GM23248 (cell line): ENCODE results near the gene DLST. TPM values are rescaled to one million over a fixed set of nuclear protein-coding genes. Genes with fewer than 3 reads are reported as not detected.

Experiments used
- DNase-seq: peaks from one replicate; pipeline ENCODE4 v3.0.0-alpha.2; 2015
- H2AFZ ChIP-seq: fragments of 200-600 bp; sonication (generic); 2 replicates; pipeline ENCODE4 v1.6.1; 2016; ENCODE audit warnings: antibody characterized with exemption
- H3F3A ChIP-seq: fragments of 200-600 bp; sonication (generic); 2 replicates; pipeline ENCODE4 v1.6.1; 2016; ENCODE audit warnings: mild to moderate bottlenecking, antibody characterized with exemption, mixed run types; ENCODE audit not compliant: insufficient read depth
- H3K27ac ChIP-seq: fragments of 200-600 bp; sonication (generic); 2 replicates; pipeline ENCODE4 v1.5.1; 2016; ENCODE audit warnings: mild to moderate bottlenecking
- H3K27me3 ChIP-seq: fragments of 200-600 bp; sonication (generic); replicated peaks from 2 replicates; pipeline ENCODE4 v1.6.1; 2016; ENCODE audit warnings: mild to moderate bottlenecking; ENCODE audit not compliant: insufficient read depth
- H3K36me3 ChIP-seq: fragments of 200-600 bp; sonication (generic); 2 replicates; pipeline ENCODE4 v1.6.1; 2016; ENCODE audit warnings: low read depth, mild to moderate bottlenecking
- H3K4me1 ChIP-seq: fragments of 200-600 bp; sonication (generic); 2 replicates; pipeline ENCODE4 v1.6.1; 2016; ENCODE audit warnings: mild to moderate bottlenecking; ENCODE audit not compliant: insufficient read depth
- H3K4me2 ChIP-seq: fragments of 200-600 bp; sonication (generic); one replicate; pipeline ENCODE4 v1.6.1; 2016; ENCODE audit warnings: mild to moderate bottlenecking; ENCODE audit not compliant: unreplicated experiment
- H3K4me3 ChIP-seq: fragments of 200-600 bp; sonication (generic); 2 replicates; pipeline ENCODE4 v1.5.1; 2016; ENCODE audit warnings: mild to moderate bottlenecking
- H3K79me2 ChIP-seq: fragments of 200-600 bp; sonication (generic); 2 replicates; pipeline ENCODE4 v1.6.1; 2016; ENCODE audit warnings: mild to moderate bottlenecking; ENCODE audit not compliant: insufficient read depth
- H3K9ac ChIP-seq: fragments of 200-600 bp; sonication (generic); 2 replicates; pipeline ENCODE4 v1.6.1; 2016; ENCODE audit warnings: mild to moderate bottlenecking
- H3K9me2 ChIP-seq: fragments of 200-600 bp; sonication (generic); 2 replicates; pipeline ENCODE4 v1.6.1; 2016; ENCODE audit warnings: mixed run types, mild to moderate bottlenecking, moderate library complexity; ENCODE audit not compliant: insufficient read depth
- H3K9me3 ChIP-seq: fragments of 200-600 bp; sonication (generic); one replicate; pipeline ENCODE4 v1.6.1; 2017; ENCODE audit warnings: low read depth
- H4K20me1 ChIP-seq: fragments of 200-600 bp; sonication (generic); 2 replicates; pipeline ENCODE4 v1.6.0; 2016; ENCODE audit not compliant: insufficient read depth
- EZH2 ChIP-seq: fragments of 200-600 bp; sonication (generic); IDR thresholded peaks from 2 replicates; pipeline ENCODE4 v1.6.1; 2018; ENCODE audit warnings: antibody characterized with exemption, mild to moderate bottlenecking; ENCODE audit not compliant: insufficient read depth, poor library complexity, severe bottlenecking
- EZH2phosphoT487 ChIP-seq: fragments of 200-600 bp; sonication (generic); IDR thresholded peaks from 2 replicates; pipeline ENCODE4 v1.6.1; 2018; ENCODE audit warnings: antibody characterized with exemption, moderate library complexity, mild to moderate bottlenecking, low read depth; ENCODE audit not compliant: insufficient read depth
- WGBS, 2 experiments: methylation state at CpG; one replicate each; pipeline ENCODE4 v1.1.6; 2015 to 2017; ENCODE audit warnings: low lambda C conversion rate in 2 of 2, low coverage in 1 of 2; ENCODE audit errors: missing lambda C conversion rate in 2 of 2; 5-methylcytosine and 5-hydroxymethylcytosine counted together
- in situ Hi-C: fragments of 300-500 bp; cut with MboI; formaldehyde crosslinking; loops from 2 replicates; pipeline ENCODE4 v1.15.0; 2020
- polyA plus RNA-seq: library from polyadenylated mRNA; unstranded; fragments of >200 nt; fragmentation: Nextera tagmentation; extraction: Ambion mirVana; gene quantifications from 2 replicates; pipeline ENCODE4 v1.2.1, GENCODE V29; 2016
- total RNA-seq: library from RNA; depleted of rRNA; stranded (reverse); fragments of >200 nt; shearing (Covaris generic); gene quantifications from 2 replicates; pipeline ENCODE4 v1.2.3, GENCODE V29; 2014; rRNA removed

The DLST gene
- total and polyA plus RNA-seq, 2 experiments from 2014 or later: 11.8 to 60.8 TPM

- DNase-seq: no peak
- Histone ChIP-seq H3F3A (no peaks in the 10 kb centered on the region), H3K4me3 (no peak overlapping the region), H2AFZ (no peak overlapping the region), H3K9me3 (no peaks in the 10 kb centered on the region), H3K4me1 (no peaks in the 10 kb centered on the region), H3K27me3 (no peaks in the 10 kb centered on the region), H4K20me1 (no peaks in the 10 kb centered on the region), H3K79me2 (no peaks in the 10 kb centered on the region), H3K27ac (no peak overlapping the region), H3K36me3 (no peaks in the 10 kb centered on the region), H3K4me2 (no peak overlapping the region), H3K9me2 (no peaks in the 10 kb centered on the region), H3K9ac (no peak overlapping the region)
- WGBS, 2 experiments: 68 to 69% methylated on average over 13 to 18 of the region's 18 CpGs
- in situ Hi-C loops: no loop called here
- no peak for TF ChIP-seq EZH2
- no peak for TF ChIP-seq EZH2phosphoT487
Observed at GRCh38 chr14:74952697-74953484, 71.2 kb downstream of the DLST start.

Other genes starting within 250 kb of the DLST start
- 21.0 and 25.6 TPM in 2 replicates for gene AREL1, start 168.8 kb upstream of the DLST start, total RNA-seq
- gene AREL1, start 168.8 kb upstream of the DLST start, polyA plus RNA-seq: 12.9 and 14.2 TPM in 2 replicates
- gene FCF1, start 168.8 kb upstream of the DLST start, total RNA-seq: 28.7 and 39.2 TPM in 2 replicates
- gene FCF1, start 168.8 kb upstream of the DLST start, polyA plus RNA-seq: 24.3 and 26.0 TPM in 2 replicates
- gene YLPM1, start 118.6 kb upstream of the DLST start, total RNA-seq: 19.3 and 40.0 TPM in 2 replicates
- gene YLPM1, start 118.6 kb upstream of the DLST start, polyA plus RNA-seq: 15.9 and 16.8 TPM in 2 replicates
- not detected in 2 replicates for gene PROX2, start 5.8 kb upstream of the DLST start, total RNA-seq
- gene PROX2, start 5.8 kb upstream of the DLST start, polyA plus RNA-seq: 0.05 TPM in 1 of 2 replicates, not detected in the other
- 0.38 and 1.4 TPM in 2 replicates for gene RPS6KL1, start 41.3 kb downstream of the DLST start, total RNA-seq
- gene RPS6KL1, start 41.3 kb downstream of the DLST start, polyA plus RNA-seq: 0.23 TPM in 1 of 2 replicates, not detected in the other
- gene PGF, start 73.7 kb downstream of the DLST start, total RNA-seq: 1.5 and 1.8 TPM in 2 replicates
- gene PGF, start 73.7 kb downstream of the DLST start, polyA plus RNA-seq: 1.1 and 2.1 TPM in 2 replicates
- 18.6 and 40.6 TPM in 2 replicates for gene EIF2B2, start 121.0 kb downstream of the DLST start, total RNA-seq
- 50.2 and 55.0 TPM in 2 replicates for gene EIF2B2, start 121.0 kb downstream of the DLST start, polyA plus RNA-seq
- gene MLH3, start 169.6 kb downstream of the DLST start, total RNA-seq: 12.3 and 19.9 TPM in 2 replicates
- gene MLH3, start 169.6 kb downstream of the DLST start, polyA plus RNA-seq: 7.3 and 10.8 TPM in 2 replicates
- gene ACYP1, start 182.1 kb downstream of the DLST start, total RNA-seq: 5.7 and 7.3 TPM in 2 replicates
- gene ACYP1, start 182.1 kb downstream of the DLST start, polyA plus RNA-seq: 18.0 and 19.3 TPM in 2 replicates
- 2.8 and 5.3 TPM in 2 replicates for gene ZC2HC1C, start 187.7 kb downstream of the DLST start, total RNA-seq
- gene ZC2HC1C, start 187.7 kb downstream of the DLST start, polyA plus RNA-seq: 1.0 TPM in 2 replicates
- 27.6 and 41.0 TPM in 2 replicates for gene NEK9, start 245.1 kb downstream of the DLST start, total RNA-seq
- gene NEK9, start 245.1 kb downstream of the DLST start, polyA plus RNA-seq: 41.2 and 47.6 TPM in 2 replicates